Measurements from ENCODE around the gene KEAP1. TPM values are rescaled to one million over a fixed set of nuclear protein-coding genes. Genes with fewer than 3 reads are reported as not detected.
A peak's percentile ranks its signal among the peaks of the same experiment; 100 is the strongest.

Gene KEAP1
- total and polyA plus RNA-seq, 2 of the 8 experiments (the other 6 are each of a cell fraction or from before 2014, with no cell fraction given): 80.6 to 106 TPM

- no peak for DNase-seq (ENCODE audit: low read depth in 1 of 2, low spot score in 2 of 2)
- Histone ChIP-seq H3K79me2 (ENCODE audit: control insufficient read depth in 1 of 2, insufficient read depth in 2 of 2, low read length in 2 of 2) (no peaks in the 10 kb centered on the region), H3K4me2 (ENCODE audit: insufficient read depth in 1 of 2, low read depth in 2 of 2, low read length in 2 of 2) (no peak overlapping the region), H3K27ac (ENCODE audit: low read depth, low read length) (no peak overlapping the region), H3K23me2 (ENCODE audit: low read depth, low read length) (peaks cover 2% of the 10 kb centered on the region; the same call in 1 of the 2 replicates), H3K36me3 (ENCODE audit: control insufficient read depth in 2 of 4, insufficient read depth in 4 of 4, low read length in 3 of 4) (no peaks in the 10 kb centered on the region), H3K9me3 (ENCODE audit: insufficient read depth in 2 of 2, low read depth in 1 of 2, low read length in 1 of 2) (no peaks in the 10 kb centered on the region), H2AFZ (ENCODE audit: low read length) (no peak overlapping the region), H3K4me3 (ENCODE audit: extremely low read depth in 1 of 4, insufficient read depth in 2 of 4, low read depth in 3 of 4, low read length in 4 of 4) (no peak overlapping the region), H3K18ac (ENCODE audit: extremely low read depth, low read length) (no peak overlapping the region; the same call in 1 of the 2 replicates), H2BK5ac (ENCODE audit: low read depth, low read length) (no peak overlapping the region), H4K5ac (ENCODE audit: insufficient read length, low read depth, low read length) (no peak overlapping the region), H3K79me1 (ENCODE audit: low read depth, low read length) (no peaks in the 10 kb centered on the region), H3K23ac (ENCODE audit: insufficient read length) (no peak overlapping the region), H3K27me3 (replicated peaks in 1 of 4; ENCODE audit: control insufficient read depth in 3 of 4, extremely low read depth in 1 of 4, insufficient read depth in 3 of 4, low read length in 3 of 4) (no peaks in the 10 kb centered on the region), H2BK120ac (replicated peaks; ENCODE audit: low read depth, low read length) (no peak overlapping the region), H3K14ac (ENCODE audit: insufficient read length) (no peak overlapping the region), H2BK15ac (ENCODE audit: low read length) (peak overlapping the region; percentile 61; the same call in 1 of the 2 replicates), H4K91ac (replicated peaks; ENCODE audit: insufficient read length, low read length) (peak overlapping the region; percentile 3), H3K4me1 (replicated peaks in 1 of 4; ENCODE audit: control insufficient read depth in 3 of 4, insufficient read depth in 4 of 4, low read length in 3 of 4) (peaks cover 0 to 17% (median 7%) of the 10 kb centered on the region in 4 experiments; a peak in 4 of 7 replicates), H2AK5ac (ENCODE audit: low read depth, low read length) (0 out of 2 replicates have a peak overlapping the region, but pooled peaks have one; percentile 13), H3K9ac (replicated peaks in 1 of 4; ENCODE audit: extremely low read depth in 1 of 4, low read depth in 3 of 4, low read length in 3 of 4) (no peak overlapping the region), H2BK12ac (ENCODE audit: low read depth, low read length) (peak overlapping the region; percentile 85; the same call in 1 of the 2 replicates), H4K20me1 (replicated peaks in 1 of 2; ENCODE audit: control insufficient read depth in 1 of 2, insufficient read depth in 2 of 2, low read length in 2 of 2) (no peaks in the 10 kb centered on the region), H2BK20ac (ENCODE audit: low read length) (no peak overlapping the region), H4K8ac (ENCODE audit: extremely low read depth, insufficient read depth, low read length) (peak overlapping the region; percentile 57; the same call in 1 of the 2 replicates), H3K4ac (replicated peaks; ENCODE audit: insufficient read length, low read depth, low read length) (no peak overlapping the region), H3K56ac (replicated peaks; ENCODE audit: insufficient read length, low read depth, low read length) (no peak overlapping the region)
- WGBS, 2 experiments (ENCODE audit: extremely low coverage in 1 of 2, insufficient coverage in 1 of 2, insufficient read length in 1 of 2, insufficient replicate concordance in 2 of 2, low coverage in 1 of 2, low lambda C conversion rate in 2 of 2, missing lambda C conversion rate in 1 of 2): 75% methylated on average over 8 of the region's 25 CpGs; no CpG with 5 or more reads in 1 of the 2 experiments
- ChIA-PET CTCF (ENCODE audit: partially characterized antibody) (interaction anchor here (0.9 to 1.6 kb wide), 3 partner anchors 25 to 247 kb away, joined by 4 to 6 read pairs (median 5); no protein-coding TSS in a partner anchor), POLR2A (ENCODE audit: partially characterized antibody) (interaction anchor here (0.6 kb wide), 1 partner anchor 210 kb away, joined by 3 read pairs; no protein-coding TSS in a partner anchor)
- FAIRE-seq: no peak
- TF ChIP-seq CHD1 (IDR thresholded peaks at IDR 0.05; ENCODE audit: low read depth, low read length) (no peak), TEAD4 (IDR thresholded peaks at IDR 0.05; ENCODE audit: low read depth, low read length) (no peak), SP4 (IDR thresholded peaks at IDR 0.05; ENCODE audit: low read length) (no peak), FOSL1 (IDR thresholded peaks at IDR 0.05; ENCODE audit: insufficient read depth, low read depth, low read length) (no peak), SP2 (IDR thresholded peaks at IDR 0.05; ENCODE audit: low read length) (no peak), BCL11A (IDR thresholded peaks at IDR 0.05; ENCODE audit: low read depth in 2 of 2, low read length in 2 of 2) (no peak), EGR1 (IDR thresholded peaks at IDR 0.05; ENCODE audit: borderline replicate concordance, low read depth, low read length) (no peak), YY1 (IDR thresholded peaks at IDR 0.05; ENCODE audit: low read depth, low read length) (no peak), RNF2 (IDR thresholded peaks at IDR 0.05; ENCODE audit: borderline replicate concordance, low read depth, low read length, missing control alignments, poor library complexity, severe bottlenecking) (no peak), JUN (IDR thresholded peaks at IDR 0.05; ENCODE audit: low read depth, low read length) (no peak), KDM5A (IDR thresholded peaks at IDR 0.05; ENCODE audit: low read length) (no peak)
Observed at GRCh38 chr19:10452726-10453618, 50.2 kb downstream of the KEAP1 start.

All from H1 (cell line).